ENCODE measurements around the gene TEF. TPM values are rescaled to one million over a fixed set of nuclear protein-coding genes. Genes with fewer than 3 reads are reported as not detected.

Gene TEF
- total RNA-seq, 2 experiments from 2014 or later: 1.4 to 2.0 TPM

DNA sequence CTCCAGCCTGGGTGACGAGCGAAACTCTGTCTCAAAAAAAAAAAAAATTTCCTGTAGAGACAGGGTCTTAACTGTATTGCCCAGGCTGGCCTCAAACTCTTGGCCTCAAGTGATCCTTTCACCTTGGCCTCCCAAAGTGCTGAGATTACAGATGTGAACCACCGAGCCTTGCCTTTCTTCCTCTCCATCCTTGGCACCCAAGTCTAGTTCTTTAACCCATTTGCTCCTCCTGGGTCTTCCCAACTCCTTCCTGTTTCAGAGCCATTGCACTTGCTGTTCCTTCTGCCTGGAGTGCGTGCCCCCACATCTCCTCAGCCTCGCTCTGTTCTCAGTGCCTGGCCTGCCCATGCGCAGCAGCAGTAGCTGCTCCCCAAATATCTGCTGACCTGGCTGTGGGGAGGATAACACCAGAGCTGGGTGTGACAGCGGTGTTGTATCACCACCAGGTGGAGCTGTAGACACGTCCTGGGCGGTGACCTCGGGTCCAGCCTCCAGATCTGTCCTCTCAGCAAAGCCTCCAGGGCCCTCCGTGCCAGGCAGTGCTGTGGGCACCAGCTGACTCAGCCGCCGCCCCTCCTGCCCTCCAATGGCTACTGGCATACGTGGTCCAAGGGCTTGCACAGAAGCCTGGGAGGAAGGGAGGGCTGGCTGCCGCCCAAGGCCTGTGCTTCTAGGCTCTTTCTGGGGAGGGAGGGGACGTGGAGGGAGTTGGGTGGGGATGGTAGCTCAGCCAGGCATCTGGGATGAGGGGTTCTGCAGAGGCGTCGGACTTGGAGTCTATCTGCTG is 22.0 kb downstream of the TEF start:
- Mint-ChIP-seq H3K36me3 (no peaks in the 10 kb centered on the region), H3K9me3 (ENCODE audit: low read depth) (no peaks in the 10 kb centered on the region), H3K4me1 (peaks cover 12% of the 10 kb centered on the region), H3K4me3 (peak overlapping the region; percentile 1), H3K27me3 (no peaks in the 10 kb centered on the region), H3K27ac (peak overlapping the region; percentile 58)
- ATAC-seq: peak; percentile 100
- CTCF ChIA-PET: interaction anchor here (0.6 to 6.6 kb wide), 48 partner anchors 10 to 546 kb away, joined by 3 to 81 read pairs (median 4); partner anchors contain the start of genes ACO2, PHF5A, PMM1 and POLR3H
- peak; percentile 92 for DNase-seq

GRCh38 chr22:41405588-41405987 is 23.8 kb downstream of the TEF start:
- CTCF ChIA-PET: interaction anchor here (0.6 to 6.6 kb wide), 6 partner anchors 23 to 112 kb away, joined by 3 to 81 read pairs (median 17); partner anchors contain the start of gene TEF
- no peak for ATAC-seq
- no peaks in the 10 kb centered on the region for H3K27me3 Mint-ChIP-seq
- H3K4me1 Mint-ChIP-seq: peaks cover 13% of the 10 kb centered on the region
- H3K36me3 Mint-ChIP-seq: no peaks in the 10 kb centered on the region
- no peak for DNase-seq
- H3K27ac Mint-ChIP-seq: no peak overlapping the region
- H3K9me3 Mint-ChIP-seq (ENCODE audit: low read depth): no peaks in the 10 kb centered on the region
- no peak overlapping the region for H3K4me3 Mint-ChIP-seq

- Mint-ChIP-seq H3K27me3 (no peaks in the 10 kb centered on the region), H3K4me3 (no peak overlapping the region), H3K36me3 (no peaks in the 10 kb centered on the region), H3K27ac (no peak overlapping the region), H3K9me3 (ENCODE audit: low read depth) (no peaks in the 10 kb centered on the region), H3K4me1 (peaks cover 14% of the 10 kb centered on the region)
- no peak for DNase-seq
- no peak for ATAC-seq
- CTCF ChIA-PET: interaction anchor here (1.5 to 6.6 kb wide), 3 partner anchors 93 to 112 kb away, joined by 3 to 81 read pairs (median 45); no protein-coding TSS in a partner anchor
These were observed 24.7 kb downstream of the TEF start for GRCh38 chr22:41406410-41406809.

DNA sequence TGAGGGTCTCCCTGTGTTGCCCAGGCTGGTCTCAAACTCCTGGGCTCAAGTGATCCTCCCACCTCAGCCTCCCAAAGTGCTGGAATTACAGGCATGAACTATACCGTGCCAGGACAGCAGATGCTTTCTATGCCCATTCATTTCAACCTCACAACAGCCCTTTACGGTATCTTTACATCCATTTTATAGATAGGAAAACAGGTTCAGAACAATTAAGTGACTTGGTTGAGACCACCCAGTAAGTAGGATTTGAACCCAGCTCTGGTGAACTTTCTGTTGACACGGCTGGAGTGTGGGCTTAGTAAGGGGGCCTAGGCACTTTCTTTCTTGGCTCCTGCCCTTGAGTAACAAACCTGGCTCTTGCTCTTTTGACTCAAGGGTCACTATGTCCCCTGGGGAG is 25.7 kb downstream of the TEF start:
- peaks cover 21% of the 10 kb centered on the region for H3K4me1 Mint-ChIP-seq
- no peak overlapping the region for H3K27ac Mint-ChIP-seq
- no peak overlapping the region for H3K4me3 Mint-ChIP-seq
- H3K9me3 Mint-ChIP-seq (ENCODE audit: low read depth): no peaks in the 10 kb centered on the region
- CTCF ChIA-PET: interaction anchor here (6.6 kb wide), 1 partner anchor 111 kb away, joined by 81 read pairs; no protein-coding TSS in a partner anchor
- DNase-seq (no peak), ATAC-seq (no peak)
- no peaks in the 10 kb centered on the region for H3K27me3 Mint-ChIP-seq
- H3K36me3 Mint-ChIP-seq: no peaks in the 10 kb centered on the region

DNA sequence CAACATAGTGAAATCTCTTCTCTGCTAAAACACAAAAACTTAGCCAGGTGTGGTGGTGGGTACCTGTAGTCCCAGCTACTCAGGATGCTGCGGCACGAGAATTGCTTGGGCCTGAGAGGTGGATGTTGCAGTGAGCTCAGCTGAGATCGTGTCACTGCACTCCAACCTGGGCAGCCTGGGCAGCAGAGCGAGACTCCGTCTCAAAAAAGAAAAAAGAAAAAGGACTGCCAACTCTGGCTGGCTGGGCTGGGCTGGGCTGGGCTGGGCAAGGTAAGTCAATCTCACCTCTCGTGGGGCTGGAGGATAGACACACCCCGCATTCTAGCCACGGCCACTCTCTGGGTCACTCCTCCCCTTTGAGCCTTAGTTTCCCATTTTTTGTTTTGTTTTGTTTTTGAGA is 26.9 kb downstream of the TEF start:
- Mint-ChIP-seq H3K4me3 (no peak overlapping the region), H3K27ac (no peak overlapping the region), H3K27me3 (no peaks in the 10 kb centered on the region), H3K36me3 (no peaks in the 10 kb centered on the region), H3K9me3 (ENCODE audit: low read depth) (no peaks in the 10 kb centered on the region), H3K4me1 (peaks cover 21% of the 10 kb centered on the region)
- no peak for DNase-seq
- CTCF ChIA-PET: no interaction called here
- no peak for ATAC-seq

DNA sequence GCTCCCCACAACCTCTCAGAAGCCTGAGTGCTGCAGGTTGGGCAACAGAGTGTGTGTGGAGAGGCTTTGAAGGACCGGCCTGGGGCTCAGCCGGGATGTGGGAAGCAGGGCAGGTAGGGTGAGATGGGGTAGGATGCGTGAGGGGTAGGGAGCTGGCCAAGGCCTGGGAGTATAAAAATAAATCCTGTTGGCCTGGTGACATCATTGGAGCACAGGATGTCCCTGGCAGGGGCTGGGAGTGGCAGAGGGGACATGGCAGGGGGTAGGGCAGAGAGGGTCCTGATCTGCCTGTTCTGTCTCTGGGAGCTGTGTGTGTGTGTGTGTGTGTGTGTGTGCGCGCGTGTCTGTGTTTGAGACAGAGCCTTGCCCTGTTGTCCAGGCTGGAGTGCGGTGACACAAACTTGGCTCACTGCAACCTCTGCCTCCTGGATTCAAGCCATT is 28.6 kb downstream of the TEF start:
- CTCF ChIA-PET: interaction anchor here (1.9 kb wide), 1 partner anchor 107 kb away, joined by 7 read pairs; no protein-coding TSS in a partner anchor
- Mint-ChIP-seq H3K36me3 (peaks cover 3% of the 10 kb centered on the region), H3K27ac (peak overlapping the region; percentile 2), H3K4me3 (no peak overlapping the region), H3K9me3 (ENCODE audit: low read depth) (no peaks in the 10 kb centered on the region), H3K4me1 (peaks cover 24% of the 10 kb centered on the region), H3K27me3 (no peaks in the 10 kb centered on the region)
- DNase-seq: no peak
- no peak for ATAC-seq

GRCh38 chr22:41411021-41411851 is 29.5 kb downstream of the TEF start:
- no peaks in the 10 kb centered on the region for H3K27me3 Mint-ChIP-seq
- H3K9me3 Mint-ChIP-seq (ENCODE audit: low read depth): no peaks in the 10 kb centered on the region
- CTCF ChIA-PET: interaction anchor here (1.1 to 1.9 kb wide), 3 partner anchors 32 to 121 kb away, joined by 3 to 7 read pairs (median 5); no protein-coding TSS in a partner anchor
- H3K4me3 Mint-ChIP-seq: no peak overlapping the region
- peak overlapping the region; percentile 55 for H3K27ac Mint-ChIP-seq
- H3K36me3 Mint-ChIP-seq: peaks cover 5% of the 10 kb centered on the region
- peaks cover 26% of the 10 kb centered on the region for H3K4me1 Mint-ChIP-seq
- ATAC-seq: no peak
- no peak for DNase-seq

DNA sequence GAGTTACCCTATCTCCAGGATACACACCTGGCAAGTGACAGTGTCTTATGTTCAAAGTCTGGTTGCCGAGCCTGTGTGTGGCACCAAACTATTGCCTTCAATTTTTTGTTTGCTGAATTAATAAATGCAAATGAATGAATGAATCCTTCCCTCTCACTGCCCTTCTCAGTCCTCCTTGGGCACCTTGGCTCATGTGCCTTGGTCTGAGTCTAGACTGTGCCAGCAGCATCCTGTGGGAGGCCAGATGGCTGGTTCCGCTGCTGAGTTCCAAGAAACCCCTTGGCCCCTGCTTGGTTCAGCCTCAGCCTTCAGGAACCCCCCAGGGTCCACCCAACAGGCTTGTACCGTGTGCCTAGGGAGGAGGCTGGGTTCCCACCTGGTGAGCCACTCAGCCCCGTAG is 33.8 kb downstream of the TEF start:
- CTCF ChIA-PET: interaction anchor here (0.7 kb wide), 1 partner anchor 40 kb away, joined by 3 read pairs; no protein-coding TSS in a partner anchor

DNA sequence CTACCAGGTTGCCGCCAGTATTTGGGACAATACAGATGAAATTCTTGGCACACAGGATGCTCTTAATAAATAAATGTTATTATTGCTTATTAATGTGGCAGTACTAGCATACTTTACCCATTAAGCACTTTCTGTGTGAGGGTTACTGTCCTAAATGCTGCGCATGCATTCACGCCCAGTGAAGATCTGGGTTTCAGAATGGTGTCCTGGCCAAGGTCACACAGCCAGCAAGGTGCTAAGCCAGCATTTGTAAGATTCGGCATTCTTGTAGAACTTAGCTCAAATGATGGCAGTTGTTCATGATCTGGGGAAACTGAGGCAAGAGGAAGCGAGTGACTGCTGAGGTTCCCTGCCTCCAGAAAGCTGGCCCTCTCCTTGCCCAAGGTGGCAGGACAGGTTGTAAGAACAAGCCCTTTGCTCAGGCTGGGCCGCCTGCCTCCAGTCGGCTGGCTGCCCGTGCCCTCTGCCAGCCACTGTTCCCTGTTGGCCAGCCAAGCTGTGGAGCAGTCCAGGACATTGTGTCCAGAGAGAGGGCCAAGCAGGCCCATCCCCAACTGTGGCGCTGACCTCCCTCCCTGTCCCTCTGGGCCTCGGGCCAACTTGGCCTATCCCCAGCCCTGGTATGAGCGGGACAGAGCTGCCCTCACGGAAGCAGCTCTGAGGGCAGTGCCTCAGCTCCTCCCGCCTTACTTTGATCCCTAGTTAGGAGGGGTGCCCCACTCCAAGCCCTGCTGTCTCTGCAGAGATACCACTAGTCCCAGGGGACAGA is 36.1 kb downstream of the TEF start:
- no peaks in the 10 kb centered on the region for H3K27me3 Mint-ChIP-seq
- no peaks in the 10 kb centered on the region for H3K9me3 Mint-ChIP-seq (ENCODE audit: low read depth)
- CTCF ChIA-PET: interaction anchor here (1.1 to 1.8 kb wide), 2 partner anchors 14 to 61 kb away, joined by 4 read pairs; no protein-coding TSS in a partner anchor
- H3K4me1 Mint-ChIP-seq: peaks cover 16% of the 10 kb centered on the region
- no peak overlapping the region for H3K27ac Mint-ChIP-seq
- no peak for DNase-seq
- peaks cover 9% of the 10 kb centered on the region for H3K36me3 Mint-ChIP-seq
- no peak for ATAC-seq
- no peak overlapping the region for H3K4me3 Mint-ChIP-seq

More for the DNA sequence above, 33.8 kb downstream of the TEF start:
- ATAC-seq (no peak), DNase-seq (no peak)
- Mint-ChIP-seq H3K27ac (peak overlapping the region; percentile 98), H3K36me3 (peaks cover 5% of the 10 kb centered on the region), H3K4me3 (peak overlapping the region; percentile 93), H3K4me1 (peaks cover 26% of the 10 kb centered on the region), H3K27me3 (no peaks in the 10 kb centered on the region), H3K9me3 (ENCODE audit: low read depth) (no peaks in the 10 kb centered on the region)

DNA sequence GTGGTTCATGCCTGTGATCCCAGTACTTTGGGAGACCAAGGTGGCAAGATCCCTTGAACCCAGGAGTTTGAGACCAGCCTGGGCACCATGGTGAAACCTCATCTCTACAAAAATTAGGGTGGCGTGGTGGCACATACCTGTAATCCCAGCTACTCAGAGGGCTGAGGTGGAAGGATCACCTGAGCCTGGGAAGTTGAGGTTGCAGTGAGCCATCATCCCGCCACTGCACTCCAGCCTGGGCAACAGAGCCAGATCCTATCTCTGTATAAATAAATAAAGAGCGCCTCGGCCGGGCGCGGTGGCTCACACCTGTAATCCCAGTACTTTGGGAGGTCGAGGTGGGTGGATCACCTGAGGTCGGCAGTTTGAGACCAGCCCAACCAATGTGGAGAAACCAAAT is 37.0 kb downstream of the TEF start:
- H3K36me3 Mint-ChIP-seq: peaks cover 11% of the 10 kb centered on the region
- H3K4me3 Mint-ChIP-seq: no peak overlapping the region
- no peak overlapping the region for H3K27ac Mint-ChIP-seq
- DNase-seq: no peak
- H3K9me3 Mint-ChIP-seq (ENCODE audit: low read depth): no peaks in the 10 kb centered on the region
- no peaks in the 10 kb centered on the region for H3K27me3 Mint-ChIP-seq
- H3K4me1 Mint-ChIP-seq: peaks cover 16% of the 10 kb centered on the region
- CTCF ChIA-PET: interaction anchor here (1.1 to 1.8 kb wide), 2 partner anchors 15 to 60 kb away, joined by 4 read pairs; no protein-coding TSS in a partner anchor
- ATAC-seq: no peak

GRCh38 chr22:41425660-41426365 is 44.1 kb downstream of the TEF start:
- peaks cover 19% of the 10 kb centered on the region for H3K36me3 Mint-ChIP-seq
- ATAC-seq: peak; percentile 77
- CTCF ChIA-PET: interaction anchor here (0.6 to 1.8 kb wide), 3 partner anchors 22 to 225 kb away, joined by 3 to 8 read pairs (median 3); no protein-coding TSS in a partner anchor
- no peaks in the 10 kb centered on the region for H3K9me3 Mint-ChIP-seq (ENCODE audit: low read depth)
- peaks cover 17% of the 10 kb centered on the region for H3K4me1 Mint-ChIP-seq
- H3K27ac Mint-ChIP-seq: peak overlapping the region; percentile 84
- no peaks in the 10 kb centered on the region for H3K27me3 Mint-ChIP-seq
- peak; percentile 79 for DNase-seq
- peak overlapping the region; percentile 4 for H3K4me3 Mint-ChIP-seq

DNA sequence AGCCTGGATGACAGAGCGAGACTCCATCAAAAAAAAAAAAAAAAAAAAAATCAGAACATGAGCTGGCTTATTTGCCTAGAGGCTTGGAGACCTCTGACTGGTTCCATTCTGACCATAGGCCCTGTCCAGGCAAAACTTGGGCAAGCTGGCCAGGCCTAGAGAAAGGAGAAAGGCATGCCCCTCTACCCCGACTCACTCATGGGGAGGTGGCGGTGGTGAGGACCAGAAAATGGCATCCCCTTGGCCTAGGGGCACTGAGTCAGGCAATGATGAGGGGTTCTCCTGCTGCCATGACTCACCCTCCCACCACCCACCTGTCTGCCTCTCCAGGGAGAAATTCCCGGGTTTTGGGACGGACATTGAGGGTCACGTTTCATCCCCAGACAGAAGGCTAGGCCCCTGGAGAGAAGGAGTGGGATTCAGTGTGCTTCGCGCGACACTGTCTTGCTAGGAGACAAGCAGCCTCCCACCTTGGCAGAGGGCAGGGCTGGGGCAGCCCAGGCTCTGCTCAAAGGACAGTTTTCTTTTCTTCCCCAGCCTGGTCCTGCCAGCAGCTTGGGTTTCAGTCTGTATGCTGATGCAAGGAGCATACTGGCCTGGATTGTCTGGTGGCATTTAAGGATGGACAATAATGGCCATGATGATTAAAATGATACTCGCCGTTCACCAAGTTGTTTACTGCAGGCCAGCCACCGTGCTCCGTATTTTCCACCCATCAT is 47.6 kb downstream of the TEF start:
- Mint-ChIP-seq H3K9me3 (ENCODE audit: low read depth) (no peaks in the 10 kb centered on the region), H3K27me3 (no peaks in the 10 kb centered on the region), H3K36me3 (peaks cover 16% of the 10 kb centered on the region), H3K4me1 (peaks cover 17% of the 10 kb centered on the region), H3K4me3 (no peak overlapping the region), H3K27ac (no peak overlapping the region)
- DNase-seq: no peak
- no peak for ATAC-seq
- CTCF ChIA-PET: no interaction called here

All from activated CD8-positive, alpha-beta memory T cell treated with anti-CD3 and anti-CD28 coated beads, Interleukin-2, amount 10 ng/mL, durations not matched to agents 7 days and 5 days (primary cell).